Adipocyte (in vitro differentiated cells): ENCODE results near the gene STARD9.

Experiments
- DNase-seq: peaks from one replicate; pipeline ENCODE4 v3.0.0-alpha.2; 2015; ENCODE audit warnings: low read depth
- H3K27me3 ChIP-seq: replicated peaks from 2 replicates; pipeline ENCODE4 v1.7.0; 2013; ENCODE audit warnings: mild to moderate bottlenecking, low read length, moderate library complexity; ENCODE audit not compliant: control insufficient read depth, insufficient read depth
- H3K36me3 ChIP-seq: 2 replicates; pipeline ENCODE4 v1.7.0; 2013; ENCODE audit warnings: low read length, mild to moderate bottlenecking, moderate library complexity; ENCODE audit not compliant: control insufficient read depth, insufficient read depth, severe bottlenecking
- H3K4me1 ChIP-seq: 2 replicates; pipeline ENCODE4 v1.7.0; 2013; ENCODE audit warnings: mild to moderate bottlenecking, low read length, moderate library complexity; ENCODE audit not compliant: control insufficient read depth, insufficient read depth
- H3K4me3 ChIP-seq: 2 replicates; pipeline ENCODE4 v1.7.0; 2013; ENCODE audit warnings: mild to moderate bottlenecking, low read length, moderate library complexity
- H3K9ac ChIP-seq: 2 replicates; pipeline ENCODE4 v1.7.0; 2013; ENCODE audit warnings: mild to moderate bottlenecking, low read length, moderate library complexity
- H3K9me3 ChIP-seq: 2 replicates; pipeline ENCODE4 v1.7.0; 2013; ENCODE audit warnings: mild to moderate bottlenecking, low read length, moderate library complexity; ENCODE audit not compliant: control insufficient read depth

STARD9 gene

GRCh38 chr15:42558739-42559138 lies 16.7 kb upstream of the STARD9 start:
- Histone ChIP-seq H3K27me3 (no peaks in the 10 kb centered on the region), H3K4me1 (no peaks in the 10 kb centered on the region), H3K9me3 (no peaks in the 10 kb centered on the region), H3K4me3 (no peak overlapping the region), H3K9ac (no peak overlapping the region), H3K36me3 (peaks cover 49% of the 10 kb centered on the region)
- DNase-seq = no peak

DNA sequence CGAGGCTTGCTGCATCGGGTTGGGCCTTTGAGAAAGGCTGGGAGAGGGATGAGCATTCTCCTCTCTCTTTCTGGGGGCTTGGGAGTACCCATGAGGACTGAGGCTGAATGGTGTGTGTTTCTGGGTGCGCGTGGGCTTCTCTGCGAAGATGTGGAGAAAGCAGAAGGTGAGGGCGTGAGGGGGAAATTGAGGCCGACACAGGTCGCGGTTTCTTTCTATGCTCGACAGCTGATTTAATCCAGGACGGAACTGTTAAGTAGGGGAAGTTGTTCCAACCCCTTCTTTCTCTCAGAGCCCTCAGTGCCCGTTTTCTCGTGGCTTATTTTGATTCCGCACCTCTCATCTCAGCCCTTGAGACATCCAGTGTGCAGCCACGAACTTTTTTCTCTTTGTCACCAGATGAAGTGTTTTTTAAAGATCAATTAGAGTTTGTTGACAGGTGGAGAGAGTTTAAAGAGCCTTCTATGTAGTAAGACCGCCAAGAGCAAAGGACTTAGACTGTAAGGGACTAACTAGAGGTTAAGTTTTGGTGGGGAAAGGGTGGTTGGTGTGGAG lies 711 bp downstream of the STARD9 start:
- no peaks in the 10 kb centered on the region for H3K27me3 ChIP-seq
- no peaks in the 10 kb centered on the region for H3K9me3 ChIP-seq
- peak overlapping the region; percentile 88 for H3K9ac ChIP-seq
- peaks cover 20% of the 10 kb centered on the region for H3K4me1 ChIP-seq
- peak overlapping the region; percentile 91 for H3K4me3 ChIP-seq
- no peaks in the 10 kb centered on the region for H3K36me3 ChIP-seq
- DNase-seq = no peak

DNA sequence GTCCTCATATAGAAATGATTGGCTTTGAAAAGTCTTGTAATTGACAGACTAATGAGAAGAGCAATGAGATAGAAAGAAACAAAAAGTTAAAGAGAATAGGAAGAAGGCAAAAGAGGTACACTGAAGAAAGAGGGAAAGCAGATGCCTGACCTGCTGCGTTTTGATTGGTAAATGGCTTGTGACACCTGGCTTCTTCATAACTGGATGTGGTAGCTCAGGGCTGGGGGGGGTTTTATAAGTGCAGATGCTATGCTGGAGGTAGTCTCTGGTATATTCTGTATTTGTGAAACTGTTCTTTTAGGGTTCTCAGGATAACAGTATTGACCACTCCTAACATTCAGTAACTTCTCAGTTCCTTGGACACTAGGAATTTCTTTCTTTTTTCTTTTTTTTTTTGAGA lies 1.4 kb downstream of the STARD9 start:
- peaks cover 24% of the 10 kb centered on the region for H3K4me1 ChIP-seq
- no peaks in the 10 kb centered on the region for H3K36me3 ChIP-seq
- DNase-seq = no peak
- no peaks in the 10 kb centered on the region for H3K9me3 ChIP-seq
- H3K27me3 ChIP-seq = no peaks in the 10 kb centered on the region
- no peak overlapping the region for H3K9ac ChIP-seq
- peak overlapping the region; percentile 91 for H3K4me3 ChIP-seq

DNA sequence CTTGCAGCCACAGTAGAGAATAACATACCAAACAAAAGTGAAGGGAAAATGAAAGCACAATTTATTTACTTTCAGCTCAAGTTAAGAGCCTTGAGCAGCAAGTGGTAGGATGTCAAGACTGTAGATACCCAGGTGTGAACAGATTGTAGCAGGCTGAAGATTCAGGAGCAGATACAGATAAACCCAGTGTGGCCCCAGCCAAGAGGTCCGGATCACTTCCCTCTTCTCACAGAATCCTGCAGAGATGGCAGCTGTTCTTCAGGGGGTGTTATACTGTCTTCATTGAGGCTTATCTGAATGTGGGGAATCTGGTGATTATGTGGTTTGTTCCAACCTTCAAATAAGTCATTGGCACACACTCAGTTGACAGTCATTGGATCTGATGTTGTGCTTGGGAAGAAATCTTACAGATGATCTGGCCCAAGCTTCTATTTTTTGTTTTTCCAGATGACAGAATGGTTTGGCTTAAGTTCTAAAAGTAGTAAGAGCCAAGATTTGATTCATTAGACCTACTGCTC lies 2.2 kb downstream of the STARD9 start:
- Histone ChIP-seq H3K36me3 (no peaks in the 10 kb centered on the region), H3K4me1 (peaks cover 27% of the 10 kb centered on the region), H3K27me3 (no peaks in the 10 kb centered on the region), H3K4me3 (peak overlapping the region; percentile 71), H3K9ac (peak overlapping the region; percentile 31), H3K9me3 (no peaks in the 10 kb centered on the region)
- DNase-seq = peak; percentile 68

DNA sequence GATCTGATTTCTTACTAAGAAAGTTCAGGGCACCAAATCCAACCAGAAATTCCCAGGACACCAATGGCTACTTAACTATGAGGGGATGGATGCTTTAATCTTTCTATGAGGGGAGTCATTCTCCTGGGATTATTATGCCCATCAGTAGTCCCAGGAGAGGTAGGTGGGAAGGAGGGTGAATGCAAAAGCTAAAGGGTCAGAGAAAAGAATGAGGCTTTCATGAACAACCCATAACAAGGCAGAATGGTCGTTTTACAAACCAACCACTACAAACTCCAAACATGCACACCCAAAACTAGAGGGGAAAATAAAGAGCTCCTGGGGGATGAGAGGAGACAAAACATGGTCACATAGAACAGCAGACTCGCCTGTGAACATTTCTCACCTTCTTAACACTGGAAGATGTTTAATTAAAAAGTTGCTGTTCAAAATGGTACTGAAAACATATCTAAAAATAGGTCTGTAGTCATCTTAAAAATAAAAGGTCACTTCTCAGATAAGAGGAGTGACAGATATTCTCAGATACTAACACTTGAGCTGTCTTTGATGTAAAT lies 3.7 kb downstream of the STARD9 start:
- no peak for DNase-seq
- Histone ChIP-seq H3K4me3 (no peak overlapping the region), H3K36me3 (no peaks in the 10 kb centered on the region), H3K9me3 (no peaks in the 10 kb centered on the region), H3K27me3 (no peaks in the 10 kb centered on the region), H3K9ac (no peak overlapping the region), H3K4me1 (peaks cover 27% of the 10 kb centered on the region)

GRCh38 chr15:42581272-42581730 lies 5.9 kb downstream of the STARD9 start:
- H3K27me3 ChIP-seq = no peaks in the 10 kb centered on the region
- no peaks in the 10 kb centered on the region for H3K36me3 ChIP-seq
- DNase-seq = peak; percentile 91
- H3K4me3 ChIP-seq = peak overlapping the region; percentile 84
- H3K4me1 ChIP-seq = peaks cover 23% of the 10 kb centered on the region
- H3K9me3 ChIP-seq = no peaks in the 10 kb centered on the region
- H3K9ac ChIP-seq = peak overlapping the region; percentile 77

GRCh38 chr15:42582569-42583375 lies 7.4 kb downstream of the STARD9 start:
- Histone ChIP-seq H3K4me3 (no peak overlapping the region), H3K9me3 (no peaks in the 10 kb centered on the region), H3K9ac (no peak overlapping the region), H3K4me1 (peaks cover 14% of the 10 kb centered on the region), H3K36me3 (no peaks in the 10 kb centered on the region), H3K27me3 (no peaks in the 10 kb centered on the region)
- no peak for DNase-seq

GRCh38 chr15:42584031-42584765 lies 8.8 kb downstream of the STARD9 start:
- DNase-seq = no peak
- Histone ChIP-seq H3K4me1 (peaks cover 8% of the 10 kb centered on the region), H3K4me3 (no peak overlapping the region), H3K9me3 (no peaks in the 10 kb centered on the region), H3K36me3 (no peaks in the 10 kb centered on the region), H3K27me3 (no peaks in the 10 kb centered on the region), H3K9ac (no peak overlapping the region)

DNA sequence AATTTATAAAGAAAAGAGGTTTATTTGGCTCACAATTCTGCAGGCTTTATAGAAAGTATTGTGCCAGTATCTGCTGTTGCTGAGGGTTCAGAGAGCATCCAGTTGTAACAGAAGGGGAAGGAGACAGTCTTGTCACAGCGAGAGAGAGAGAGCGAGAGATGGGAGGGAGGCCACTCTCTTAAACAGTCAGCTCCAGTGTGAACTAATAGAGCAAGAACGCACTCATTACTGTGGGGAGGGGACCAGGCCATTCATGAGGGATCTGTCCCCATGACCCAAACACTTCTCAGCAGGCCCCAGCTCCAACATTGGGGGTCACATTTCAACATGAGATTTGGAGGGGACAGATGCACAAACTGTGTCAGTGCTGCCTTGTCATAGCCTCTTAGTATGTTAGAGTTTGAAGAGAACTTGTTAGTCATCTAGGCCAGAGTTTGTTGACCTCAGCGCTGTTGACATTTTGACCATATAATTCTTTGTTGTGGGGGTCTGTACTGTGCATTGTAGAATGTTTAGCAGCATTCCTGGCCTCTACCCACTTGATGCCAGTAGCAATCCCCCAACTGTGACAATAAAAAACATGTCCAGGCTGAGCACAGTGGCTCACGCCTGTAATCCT lies 15.3 kb downstream of the STARD9 start:
- peaks cover 27% of the 10 kb centered on the region for H3K4me1 ChIP-seq
- no peak overlapping the region for H3K4me3 ChIP-seq
- DNase-seq = no peak
- no peaks in the 10 kb centered on the region for H3K27me3 ChIP-seq
- no peaks in the 10 kb centered on the region for H3K36me3 ChIP-seq
- H3K9me3 ChIP-seq = no peaks in the 10 kb centered on the region
- no peak overlapping the region for H3K9ac ChIP-seq

GRCh38 chr15:42591238-42591934 lies 16.0 kb downstream of the STARD9 start:
- no peak overlapping the region for H3K9ac ChIP-seq
- H3K27me3 ChIP-seq = no peaks in the 10 kb centered on the region
- H3K4me1 ChIP-seq = peaks cover 34% of the 10 kb centered on the region
- no peaks in the 10 kb centered on the region for H3K9me3 ChIP-seq
- no peak overlapping the region for H3K4me3 ChIP-seq
- peak; percentile 56 for DNase-seq
- no peaks in the 10 kb centered on the region for H3K36me3 ChIP-seq
